H1 (cell line): ENCODE data around the gene OBSL1. TPM values are rescaled to one million over a fixed set of nuclear protein-coding genes. Genes with fewer than 3 reads are reported as not detected.
A peak's percentile ranks its signal among the peaks of the same experiment; 100 is the strongest.

Experiments
- CTCF ChIA-PET: fragments of 300-600 bp; sonication (Branson Sonifier 250); formaldehyde crosslinking; loops from one replicate; lab custom pipeline; 2021; ENCODE audit not compliant: partially characterized antibody; lab: Charles Lee
- POLR2A ChIA-PET: fragments of 300-600 bp; sonication (Branson Sonifier 250); formaldehyde crosslinking; loops from one replicate; lab custom pipeline; 2021; ENCODE audit warnings: inconsistent platforms; ENCODE audit not compliant: partially characterized antibody; lab: Charles Lee
- DNase-seq, 2 experiments: peaks; one replicate each; pipeline versions ENCODE4 v3.0.0 to v3.0.0-alpha.2; 2010 to 2022; ENCODE audit warnings: low spot score in 2 of 2, low read depth in 1 of 2, mixed read lengths in 1 of 2
- FAIRE-seq: peaks from 2 replicates; lab custom pipeline; 2011; peaks lifted over from hg19 to GRCh38; lab: Jason Lieb, UNC
- H2AFZ ChIP-seq: 2 replicates; pipeline ENCODE4 v1.8.1; 2012; ENCODE audit warnings: low read length, inconsistent platforms
- H2AK5ac ChIP-seq: 2 replicates; pipeline ENCODE4 v1.6.1; 2013; ENCODE audit warnings: low read depth, low read length
- H2BK120ac ChIP-seq: replicated peaks from 2 replicates; pipeline ENCODE3; 2013; ENCODE audit warnings: low read depth, low read length, inconsistent platforms
- H2BK12ac ChIP-seq: 2 replicates; pipeline ENCODE4 v1.6.1; 2013; ENCODE audit warnings: low read depth, low read length
- H2BK15ac ChIP-seq: 2 replicates; pipeline ENCODE4 v1.6.1; 2013; ENCODE audit warnings: low read length
- H2BK20ac ChIP-seq: 2 replicates; pipeline ENCODE4 v1.6.1; 2013; ENCODE audit warnings: low read length
- H2BK5ac ChIP-seq: 2 replicates; pipeline ENCODE4 v1.6.1; 2013; ENCODE audit warnings: low read depth, low read length
- H3K14ac ChIP-seq: 2 replicates; pipeline ENCODE4 v1.6.1; 2013; ENCODE audit warnings: inconsistent platforms; ENCODE audit not compliant: insufficient read length
- H3K18ac ChIP-seq: 2 replicates; pipeline ENCODE4 v1.6.1; 2013; ENCODE audit warnings: low read length; ENCODE audit errors: extremely low read depth
- H3K23ac ChIP-seq: 2 replicates; pipeline ENCODE4 v1.6.1; 2013; ENCODE audit warnings: inconsistent platforms; ENCODE audit not compliant: insufficient read length
- H3K23me2 ChIP-seq: 2 replicates; pipeline ENCODE4 v1.6.1; 2013; ENCODE audit warnings: low read depth, low read length
- H3K27ac ChIP-seq: 2 replicates; pipeline ENCODE4 v1.6.1; 2011; ENCODE audit warnings: low read depth, low read length, inconsistent platforms
- H3K27me3 ChIP-seq, 4 experiments: replicated peaks in 1 of 4; 1 replicate in 1 of 4; 2 replicates in 3 of 4; pipeline versions ENCODE4 v1.6.1 to v1.8.1; 2011 to 2013; ENCODE audit warnings: low read length in 3 of 4, mild to moderate bottlenecking in 3 of 4, inconsistent platforms in 2 of 4, mixed read lengths in 2 of 4, moderate library complexity in 1 of 4; ENCODE audit not compliant: control insufficient read depth in 3 of 4, insufficient read depth in 3 of 4; ENCODE audit errors: extremely low read depth in 1 of 4
- H3K36me3 ChIP-seq, 4 experiments: 2 replicates each; pipeline versions ENCODE4 v1.6.1 to v1.8.1; 2011 to 2013; ENCODE audit warnings: mild to moderate bottlenecking in 4 of 4, low read length in 3 of 4, moderate library complexity in 2 of 4, control low read depth in 1 of 4, inconsistent platforms in 1 of 4; ENCODE audit not compliant: insufficient read depth in 4 of 4, control insufficient read depth in 2 of 4
- H3K4ac ChIP-seq: replicated peaks from 2 replicates; pipeline ENCODE3; 2013; ENCODE audit warnings: low read length, low read depth, mixed read lengths, inconsistent platforms; ENCODE audit not compliant: insufficient read length
- H3K4me1 ChIP-seq, 4 experiments: replicated peaks in 1 of 4; 1 replicate in 1 of 4; 2 replicates in 3 of 4; pipeline versions ENCODE4 v1.6.1 to v1.8.1; 2011 to 2013; ENCODE audit warnings: low read length in 3 of 4, inconsistent platforms in 2 of 4, mixed read lengths in 1 of 4; ENCODE audit not compliant: insufficient read depth in 4 of 4, control insufficient read depth in 3 of 4
- H3K4me2 ChIP-seq, 2 experiments: 2 replicates each; pipeline versions ENCODE4 v1.6.1 to v1.8.1; 2011 to 2013; ENCODE audit warnings: low read depth in 2 of 2, low read length in 2 of 2, control low read depth in 1 of 2, inconsistent platforms in 1 of 2, mild to moderate bottlenecking in 1 of 2; ENCODE audit not compliant: insufficient read depth in 1 of 2
- H3K4me3 ChIP-seq, 4 experiments: fragments of 200-600, 300-600 bp in 1 of 4; sonication (generic), shearing (Covaris generic), sonication (Bioruptor Twin) in 1 of 4; 2 replicates each; pipeline versions ENCODE4 v1.5.1 to v1.8.1; 2011 to 2016; ENCODE audit warnings: low read length in 4 of 4, low read depth in 3 of 4, control low read depth in 2 of 4, inconsistent platforms in 2 of 4, mild to moderate bottlenecking in 2 of 4, mixed read lengths in 1 of 4, moderate library complexity in 1 of 4; ENCODE audit not compliant: insufficient read depth in 2 of 4; ENCODE audit errors: extremely low read depth in 1 of 4
- H3K56ac ChIP-seq: replicated peaks from 2 replicates; pipeline ENCODE3; 2013; ENCODE audit warnings: low read depth, mild to moderate bottlenecking, mixed read lengths, low read length, inconsistent platforms; ENCODE audit not compliant: insufficient read length
- H3K79me1 ChIP-seq: 2 replicates; pipeline ENCODE4 v1.6.1; 2013; ENCODE audit warnings: low read depth, low read length, control low read depth
- H3K79me2 ChIP-seq, 2 experiments: 2 replicates each; pipeline versions ENCODE4 v1.6.1 to v1.8.1; 2012 to 2013; ENCODE audit warnings: low read length in 2 of 2, mild to moderate bottlenecking in 2 of 2, inconsistent platforms in 1 of 2; ENCODE audit not compliant: insufficient read depth in 2 of 2, control insufficient read depth in 1 of 2
- H3K9ac ChIP-seq, 4 experiments: replicated peaks in 1 of 4; 1 replicate in 1 of 4; 2 replicates in 3 of 4; pipeline versions ENCODE4 v1.6.1 to v1.8.1; 2011 to 2013; ENCODE audit warnings: low read depth in 3 of 4, low read length in 3 of 4, control low read depth in 2 of 4, mild to moderate bottlenecking in 2 of 4, moderate library complexity in 2 of 4, inconsistent platforms in 1 of 4; ENCODE audit errors: extremely low read depth in 1 of 4
- H3K9me3 ChIP-seq, 2 experiments: 2 replicates each; pipeline versions ENCODE4 v1.6.1 to v1.8.1; 2012 to 2013; ENCODE audit warnings: mild to moderate bottlenecking in 2 of 2, moderate library complexity in 2 of 2, control low read depth in 1 of 2, inconsistent platforms in 1 of 2, low read depth in 1 of 2, low read length in 1 of 2, mixed read lengths in 1 of 2; ENCODE audit not compliant: insufficient read depth in 2 of 2
- H4K20me1 ChIP-seq, 2 experiments: replicated peaks in 1 of 2; 2 replicates each; pipeline versions ENCODE3 to v1.8.1; 2011 to 2013; ENCODE audit warnings: inconsistent platforms in 2 of 2, low read length in 2 of 2, mild to moderate bottlenecking in 1 of 2; ENCODE audit not compliant: insufficient read depth in 2 of 2, control insufficient read depth in 1 of 2
- H4K5ac ChIP-seq: 2 replicates; pipeline ENCODE4 v1.6.1; 2013; ENCODE audit warnings: low read length, low read depth, mixed read lengths, inconsistent platforms; ENCODE audit not compliant: insufficient read length
- H4K8ac ChIP-seq: 2 replicates; pipeline ENCODE4 v1.8.0; 2013; ENCODE audit warnings: mild to moderate bottlenecking, moderate library complexity, low read length, inconsistent platforms; ENCODE audit not compliant: insufficient read depth; ENCODE audit errors: extremely low read depth
- H4K91ac ChIP-seq: replicated peaks from 2 replicates; pipeline ENCODE3; 2013; ENCODE audit warnings: low read length, mixed read lengths, inconsistent platforms; ENCODE audit not compliant: insufficient read length
- BACH1 ChIP-seq: IDR thresholded peaks from 2 replicates; pipeline ENCODE4 v1.6.1; 2012; ENCODE audit warnings: low read length, improper control_type of control experiment
- BRCA1 ChIP-seq: IDR thresholded peaks from 2 replicates; pipeline ENCODE4 v1.6.1; 2012; ENCODE audit warnings: low read depth, low read length, improper control_type of control experiment
- CEBPB ChIP-seq: IDR thresholded peaks from 2 replicates; pipeline ENCODE4 v1.6.1; 2012; ENCODE audit warnings: low read depth, low read length
- CHD2 ChIP-seq: IDR thresholded peaks from 2 replicates; pipeline ENCODE4 v1.6.1; 2012; ENCODE audit warnings: low read length, improper control_type of control experiment
- EZH2 ChIP-seq: fragments of 200-600 bp; sonication (generic); IDR thresholded peaks from 2 replicates; pipeline ENCODE4 v1.7.1; 2012; ENCODE audit warnings: low read depth, mild to moderate bottlenecking, moderate library complexity, low read length, inconsistent platforms; ENCODE audit not compliant: severe bottlenecking
- HDAC2 ChIP-seq, 2 experiments: fragments of 300-600 bp in 1 of 2; sonication (generic) in 1 of 2; IDR thresholded peaks; 2 replicates each; pipeline ENCODE4 v1.6.1; 2011 to 2012; ENCODE audit warnings: low read depth in 2 of 2, low read length in 2 of 2, mild to moderate bottlenecking in 2 of 2, moderate library complexity in 2 of 2, borderline replicate concordance in 1 of 2, inconsistent platforms in 1 of 2
- SIRT6 ChIP-seq: IDR thresholded peaks from one replicate; pipeline ENCODE4 v1.7.1; 2012; ENCODE audit warnings: low read length, inconsistent platforms
- SUZ12 ChIP-seq: fragments of 200-600 bp; sonication (generic); IDR thresholded peaks from 2 replicates; pipeline ENCODE4 v1.6.1; 2012; ENCODE audit warnings: mild to moderate bottlenecking, inconsistent platforms, low read length, moderate library complexity, mixed read lengths
- TBP ChIP-seq: IDR thresholded peaks from 2 replicates; pipeline ENCODE4 v1.6.1; 2011; ENCODE audit warnings: low read depth, low read length, improper control_type of control experiment
- WGBS, 2 experiments: shearing (Covaris generic) in 1 of 2; methylation state at CpG; one replicate each; pipeline versions ENCODE4 v1.1.6 to v1.1.7; 2013 to 2015; ENCODE audit warnings: low lambda C conversion rate in 2 of 2, mixed read lengths in 2 of 2, inconsistent platforms in 1 of 2, low coverage in 1 of 2, missing lambda C conversion rate in 1 of 2; ENCODE audit not compliant: insufficient replicate concordance in 2 of 2, insufficient coverage in 1 of 2, insufficient read length in 1 of 2; ENCODE audit errors: extremely low coverage in 1 of 2, missing lambda C conversion rate in 1 of 2; 5-methylcytosine and 5-hydroxymethylcytosine counted together
- polyA plus RNA-seq, 7 experiments: library from polyadenylated mRNA; depleted of rRNA in 3 of 7; stranded (reverse) in 5 of 7; unstranded in 2 of 7; fragments of >200 nt in 5 of 7; fragments of 200-250 nt in 2 of 7; gene quantifications; 1 replicate in 5 of 7; 2 replicates in 1 of 7; 4 replicates in 1 of 7; pipeline versions ENCODE4 v1.2.1 to v1.2.3, GENCODE V29; 2011 to 2013; ENCODE audit warnings: missing spikeins in 2 of 7, mixed read lengths in 2 of 7
- total RNA-seq: library from RNA; stranded (reverse); fragmentation: NEBNext Ultra II Directional; extraction: Animal tissue kit (Norgen Biotek cat#: 25700); gene quantifications from 2 replicates; pipeline ENCODE4 v1.2.1, GENCODE V29; 2021
- TF ChIP-seq, protein P1 (sequence below): IDR thresholded peaks from 2 replicates; pipeline ENCODE4 v1.6.1; 2012; ENCODE audit warnings: low read length, inconsistent platforms

The OBSL1 gene
- total and polyA plus RNA-seq, 2 of the 8 experiments (the other 6 are each of a cell fraction or from before 2014, with no cell fraction given), result 116 to 127 TPM

DNA sequence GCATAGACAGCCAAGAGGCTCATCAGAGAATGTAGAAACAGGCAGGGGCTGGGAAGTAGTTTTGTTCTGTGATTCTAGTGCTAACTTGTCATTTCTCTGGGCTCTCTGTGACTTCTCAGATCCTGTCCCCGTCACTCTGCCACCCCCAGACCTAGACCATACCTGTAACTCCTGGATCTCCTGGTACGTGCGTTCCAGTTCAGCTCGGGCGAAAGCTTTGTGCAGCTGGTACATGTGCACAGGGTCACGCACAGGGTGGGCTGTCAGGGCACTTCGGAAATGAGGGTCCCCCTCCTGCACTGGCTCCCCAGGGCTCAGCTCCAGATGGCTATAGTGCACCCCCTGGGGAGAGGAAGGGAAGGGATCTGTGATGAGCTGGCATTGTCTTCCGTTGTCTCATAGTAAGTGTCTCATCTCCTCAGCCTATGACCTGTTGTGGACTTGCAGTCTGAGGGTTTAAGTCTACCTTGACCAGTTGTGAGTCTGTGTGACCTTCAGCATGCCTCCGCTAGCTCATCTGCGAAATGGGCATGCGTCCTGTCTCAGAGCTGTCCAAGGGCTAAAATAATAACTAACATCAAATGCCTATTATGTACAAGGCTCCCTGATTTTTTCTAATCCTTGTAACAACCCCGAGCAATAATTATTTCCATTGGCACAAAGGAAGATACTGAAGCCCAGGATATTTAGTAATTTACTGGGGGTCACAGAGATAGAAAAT, 30.4 kb downstream of the OBSL1 start:
- WGBS, 2 experiments, result 91% methylated on average over 12 of the region's 12 CpGs; no CpG with 5 or more reads in 1 of the 2 experiments
- no peak overlapping the region for H4K91ac ChIP-seq
- H2BK12ac ChIP-seq, result no peak overlapping the region
- no peak overlapping the region for H2BK120ac ChIP-seq
- no peak overlapping the region for H4K5ac ChIP-seq
- H2BK5ac ChIP-seq, result no peak overlapping the region
- no peaks in the 10 kb centered on the region for H3K9me3 ChIP-seq
- POLR2A ChIA-PET, result interaction anchor here (0.8 to 5.4 kb wide), 10 partner anchors 9 to 56 kb away, joined by 3 to 23 read pairs (median 6); partner anchors contain the start of genes INHA, OBSL1 and STK11IP
- H3K79me1 ChIP-seq, result peaks cover 4% of the 10 kb centered on the region; the same call in 1 of the 2 replicates
- peaks cover 11 to 15% of the 10 kb centered on the region in 2 experiments for H4K20me1 ChIP-seq
- H3K9ac ChIP-seq, result no peak overlapping the region
- no peak overlapping the region for H3K56ac ChIP-seq
- H3K27me3 ChIP-seq, result peaks cover 0 to 4% (median 0%) of the 10 kb centered on the region in 4 experiments; a peak in 2 of 7 replicates
- DNase-seq (no peak), FAIRE-seq (peak; percentile 7)
- no peak overlapping the region for H3K18ac ChIP-seq
- no peak overlapping the region for H3K14ac ChIP-seq
- CTCF ChIA-PET, result interaction anchor here (0.6 to 113.1 kb wide), 47 partner anchors 7 to 483 kb away, joined by 3 to 7248 read pairs (median 6); partner anchors contain the start of genes ASIC4, DES, GLB1L and GMPPA
- peaks cover 11% of the 10 kb centered on the region; the same call in 1 of the 2 replicates for H3K23me2 ChIP-seq
- H4K8ac ChIP-seq, result peak overlapping the region; percentile 12
- H2BK15ac ChIP-seq, result no peak overlapping the region
- H3K4me3 ChIP-seq, result no peak overlapping the region
- H3K36me3 ChIP-seq, result peaks cover 4 to 22% (median 12%) of the 10 kb centered on the region in 4 experiments; a peak in 6 of 8 replicates
- H3K23ac ChIP-seq, result no peak overlapping the region
- no peak overlapping the region for H3K4ac ChIP-seq
- no peak overlapping the region for H2AFZ ChIP-seq
- no peak overlapping the region for H2BK20ac ChIP-seq
- peaks cover 5 to 28% (median 19%) of the 10 kb centered on the region in 4 experiments for H3K4me1 ChIP-seq
- no peak overlapping the region; a peak in 1 of 4 replicates for H3K4me2 ChIP-seq
- H3K27ac ChIP-seq, result no peak overlapping the region
- H2AK5ac ChIP-seq, result no peak overlapping the region
- H3K79me2 ChIP-seq, result peaks cover 0 to 6% of the 10 kb centered on the region in 2 experiments; a peak in 1 of 4 replicates
- TF ChIP-seq, protein P1, sequence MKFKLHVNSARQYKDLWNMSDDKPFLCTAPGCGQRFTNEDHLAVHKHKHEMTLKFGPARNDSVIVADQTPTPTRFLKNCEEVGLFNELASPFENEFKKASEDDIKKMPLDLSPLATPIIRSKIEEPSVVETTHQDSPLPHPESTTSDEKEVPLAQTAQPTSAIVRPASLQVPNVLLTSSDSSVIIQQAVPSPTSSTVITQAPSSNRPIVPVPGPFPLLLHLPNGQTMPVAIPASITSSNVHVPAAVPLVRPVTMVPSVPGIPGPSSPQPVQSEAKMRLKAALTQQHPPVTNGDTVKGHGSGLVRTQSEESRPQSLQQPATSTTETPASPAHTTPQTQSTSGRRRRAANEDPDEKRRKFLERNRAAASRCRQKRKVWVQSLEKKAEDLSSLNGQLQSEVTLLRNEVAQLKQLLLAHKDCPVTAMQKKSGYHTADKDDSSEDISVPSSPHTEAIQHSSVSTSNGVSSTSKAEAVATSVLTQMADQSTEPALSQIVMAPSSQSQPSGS, result no peak
- no peak for TF ChIP-seq SIRT6
- no peak for TF ChIP-seq CHD2
- no peak for TF ChIP-seq HDAC2 (IDR thresholded peaks at IDR 0.05; ENCODE audit: borderline replicate concordance in 1 of 2, low read depth in 2 of 2, low read length in 2 of 2)
- TF ChIP-seq BRCA1, result no peak
- no peak for TF ChIP-seq EZH2
- TF ChIP-seq CEBPB, result no peak
- no peak for TF ChIP-seq SUZ12
- TF ChIP-seq BACH1, result no peak
- no peak for TF ChIP-seq TBP
